22Rv1 (cell line): ENCODE data around the gene RER1.
A peak's percentile ranks its signal among the peaks of the same experiment; 100 is the strongest.

Experiments
- H3K27ac ChIP-seq: fragments of 450-650 bp; 2 replicates; pipeline ENCODE4 v1.5.1; 2017
- ZFX ChIP-seq: fragments of 450-650 bp; IDR thresholded peaks from 2 replicates; pipeline ENCODE4 v1.6.1; 2017; ENCODE audit warnings: antibody characterized with exemption, borderline replicate concordance
- TF ChIP-seq, protein P1 (sequence below): fragments of 450-650 bp; IDR thresholded peaks from 2 replicates; pipeline ENCODE4 v1.5.1; 2017; ENCODE audit warnings: mild to moderate bottlenecking

Gene RER1

GRCh38 chr1:2403273-2403672, 11.6 kb downstream of the RER1 start:
- peak overlapping the region; percentile 5; the same call in 1 of the 2 replicates for H3K27ac ChIP-seq

DNA sequence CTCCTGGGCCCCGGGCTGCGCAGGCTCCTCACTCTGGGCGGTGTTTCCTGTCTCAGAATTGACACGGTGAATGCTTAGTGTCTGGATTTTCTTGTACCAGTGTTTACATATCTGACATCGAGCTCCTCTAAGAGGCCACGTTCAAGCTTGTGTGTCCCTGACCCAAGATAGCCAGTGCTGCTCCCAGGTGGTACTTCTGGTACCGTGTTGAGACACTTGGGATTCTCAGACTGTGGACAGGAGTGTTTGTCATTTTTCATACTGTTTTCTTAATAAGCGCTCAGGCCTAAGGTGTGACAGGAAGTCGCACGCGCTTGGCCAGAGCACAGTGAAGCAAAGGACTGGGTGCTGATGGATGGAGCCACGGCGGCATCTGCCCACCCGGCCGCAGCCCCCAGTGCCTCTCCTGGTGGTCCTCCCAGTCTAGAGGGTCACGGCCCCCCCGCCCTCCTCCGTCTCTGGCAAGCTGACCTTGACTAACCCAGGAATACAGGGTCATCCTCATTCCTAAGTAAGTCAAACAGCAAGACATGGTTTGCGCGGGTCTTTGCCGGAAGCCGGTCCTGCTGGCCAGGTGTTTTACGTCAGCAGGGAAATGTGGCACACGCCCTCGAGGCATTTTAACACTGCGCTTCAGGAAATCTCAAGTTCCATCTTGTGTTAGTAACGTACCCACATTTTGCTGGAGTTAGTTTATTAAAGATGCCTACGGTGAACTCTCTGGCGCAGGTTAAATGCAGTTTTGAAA, 12.7 kb downstream of the RER1 start:
- no peak overlapping the region for H3K27ac ChIP-seq
- no peak for TF ChIP-seq ZFX
- TF ChIP-seq, protein P1, sequence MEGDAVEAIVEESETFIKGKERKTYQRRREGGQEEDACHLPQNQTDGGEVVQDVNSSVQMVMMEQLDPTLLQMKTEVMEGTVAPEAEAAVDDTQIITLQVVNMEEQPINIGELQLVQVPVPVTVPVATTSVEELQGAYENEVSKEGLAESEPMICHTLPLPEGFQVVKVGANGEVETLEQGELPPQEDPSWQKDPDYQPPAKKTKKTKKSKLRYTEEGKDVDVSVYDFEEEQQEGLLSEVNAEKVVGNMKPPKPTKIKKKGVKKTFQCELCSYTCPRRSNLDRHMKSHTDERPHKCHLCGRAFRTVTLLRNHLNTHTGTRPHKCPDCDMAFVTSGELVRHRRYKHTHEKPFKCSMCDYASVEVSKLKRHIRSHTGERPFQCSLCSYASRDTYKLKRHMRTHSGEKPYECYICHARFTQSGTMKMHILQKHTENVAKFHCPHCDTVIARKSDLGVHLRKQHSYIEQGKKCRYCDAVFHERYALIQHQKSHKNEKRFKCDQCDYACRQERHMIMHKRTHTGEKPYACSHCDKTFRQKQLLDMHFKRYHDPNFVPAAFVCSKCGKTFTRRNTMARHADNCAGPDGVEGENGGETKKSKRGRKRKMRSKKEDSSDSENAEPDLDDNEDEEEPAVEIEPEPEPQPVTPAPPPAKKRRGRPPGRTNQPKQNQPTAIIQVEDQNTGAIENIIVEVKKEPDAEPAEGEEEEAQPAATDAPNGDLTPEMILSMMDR: no peak

More at GRCh38 chr1:2403273-2403672, 11.6 kb downstream of the RER1 start:
- TF ChIP-seq, protein P1: no peak
- no peak for TF ChIP-seq ZFX

DNA sequence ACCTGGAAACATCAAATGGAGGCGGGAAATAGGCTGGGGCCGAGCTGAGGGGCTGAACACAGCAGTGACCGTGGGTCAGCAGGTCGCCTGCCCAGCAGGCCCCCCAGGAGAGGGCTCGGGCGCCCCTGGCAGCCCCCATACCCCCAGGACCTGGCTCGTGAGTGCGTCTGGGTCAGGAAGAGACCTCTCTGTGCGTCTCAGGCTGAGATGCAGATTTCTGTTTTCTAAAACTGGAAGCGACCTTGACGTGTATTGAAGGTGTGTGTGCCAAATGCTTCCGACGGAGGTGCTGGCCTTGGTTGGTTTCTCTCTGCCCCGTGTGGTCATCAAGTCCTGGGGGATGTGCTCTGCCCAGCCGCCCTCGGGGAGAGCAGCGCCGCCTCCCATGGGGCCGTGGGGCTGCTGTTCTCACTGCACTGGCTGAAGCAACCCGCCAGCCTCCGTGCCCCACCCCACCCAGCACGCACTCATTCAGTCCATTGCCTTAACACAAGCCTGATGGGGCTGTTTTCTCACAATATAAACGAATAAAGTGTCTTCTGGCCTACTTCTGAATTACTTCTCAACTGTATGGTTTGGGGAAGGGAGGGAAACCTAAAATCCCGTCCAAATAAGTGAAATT, 13.4 kb downstream of the RER1 start:
- H3K27ac ChIP-seq: 0 out of 2 replicates have a peak overlapping the region, but pooled peaks have one; percentile 10

GRCh38 chr1:2405588-2406295, 14.1 kb downstream of the RER1 start:
- H3K27ac ChIP-seq: 0 out of 2 replicates have a peak overlapping the region, but pooled peaks have one; percentile 10
- TF ChIP-seq, protein P1: no peak
- TF ChIP-seq ZFX: no peak

More for the DNA sequence above, 13.4 kb downstream of the RER1 start:
- TF ChIP-seq, protein P1: no peak
- no peak for TF ChIP-seq ZFX

GRCh38 chr1:2406451-2407041, 14.9 kb downstream of the RER1 start:
- H3K27ac ChIP-seq: no peak overlapping the region
- no peak for TF ChIP-seq ZFX
- TF ChIP-seq, protein P1: peak; percentile 20; the same call in 1 of the 2 replicates

- H3K27ac ChIP-seq: no peak overlapping the region
- no peak for TF ChIP-seq ZFX
- TF ChIP-seq, protein P1: no peak
Measured at GRCh38 chr1:2407166-2407990, 15.7 kb downstream of the RER1 start.
